GM18526 (cell line): ENCODE results near the gene TOMM40.

Experiments used
- POLR2A ChIP-seq: IDR thresholded peaks from 3 replicates; pipeline ENCODE4 v1.6.1; 2011; ENCODE audit not compliant: insufficient read length; ENCODE audit errors: extremely low read depth

Gene TOMM40

GRCh38 chr19:44865196-44865767 lies 25.8 kb upstream of the TOMM40 start:
- no peak for TF ChIP-seq POLR2A

- no peak for TF ChIP-seq POLR2A
These were observed 24.4 kb upstream of the TOMM40 start for GRCh38 chr19:44866664-44867063.

GRCh38 chr19:44867578-44867977 lies 23.5 kb upstream of the TOMM40 start:
- no peak for TF ChIP-seq POLR2A

GRCh38 chr19:44869733-44870470 lies 21.2 kb upstream of the TOMM40 start:
- no peak for TF ChIP-seq POLR2A

DNA sequence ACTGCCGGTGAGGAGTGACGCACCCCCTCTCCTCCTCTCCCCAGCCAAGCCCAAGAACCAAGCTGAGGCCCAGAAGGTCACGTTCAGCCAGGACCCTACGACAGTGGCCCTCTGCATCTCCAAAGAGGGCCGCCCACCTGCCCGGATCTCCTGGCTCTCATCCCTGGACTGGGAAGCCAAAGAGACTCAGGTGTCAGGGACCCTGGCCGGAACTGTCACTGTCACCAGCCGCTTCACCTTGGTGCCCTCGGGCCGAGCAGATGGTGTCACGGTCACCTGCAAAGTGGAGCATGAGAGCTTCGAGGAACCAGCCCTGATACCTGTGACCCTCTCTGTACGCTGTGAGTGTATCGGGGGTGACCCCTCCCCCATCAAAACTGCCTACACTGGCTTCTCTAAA lies 19.2 kb upstream of the TOMM40 start:
- TF ChIP-seq POLR2A, result no peak

GRCh38 chr19:44872661-44873060 lies 18.4 kb upstream of the TOMM40 start:
- no peak for TF ChIP-seq POLR2A

DNA sequence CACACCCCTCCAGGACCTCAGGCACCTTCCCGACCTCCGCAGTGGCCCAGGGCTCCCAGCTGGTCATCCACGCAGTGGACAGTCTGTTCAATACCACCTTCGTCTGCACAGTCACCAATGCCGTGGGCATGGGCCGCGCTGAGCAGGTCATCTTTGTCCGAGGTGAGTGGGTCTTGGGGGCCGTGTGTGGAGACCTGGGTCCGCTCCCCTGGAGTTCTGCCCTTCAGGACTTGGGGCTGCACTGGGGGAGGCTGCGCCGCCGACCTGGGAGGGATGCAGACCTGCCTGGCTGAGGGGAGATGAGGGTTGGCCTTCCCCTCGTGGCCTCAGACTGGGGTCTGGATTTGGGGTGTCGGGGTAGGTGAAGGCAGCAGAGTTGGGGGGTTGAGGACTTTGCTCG lies 16.7 kb upstream of the TOMM40 start:
- TF ChIP-seq POLR2A, result no peak

DNA sequence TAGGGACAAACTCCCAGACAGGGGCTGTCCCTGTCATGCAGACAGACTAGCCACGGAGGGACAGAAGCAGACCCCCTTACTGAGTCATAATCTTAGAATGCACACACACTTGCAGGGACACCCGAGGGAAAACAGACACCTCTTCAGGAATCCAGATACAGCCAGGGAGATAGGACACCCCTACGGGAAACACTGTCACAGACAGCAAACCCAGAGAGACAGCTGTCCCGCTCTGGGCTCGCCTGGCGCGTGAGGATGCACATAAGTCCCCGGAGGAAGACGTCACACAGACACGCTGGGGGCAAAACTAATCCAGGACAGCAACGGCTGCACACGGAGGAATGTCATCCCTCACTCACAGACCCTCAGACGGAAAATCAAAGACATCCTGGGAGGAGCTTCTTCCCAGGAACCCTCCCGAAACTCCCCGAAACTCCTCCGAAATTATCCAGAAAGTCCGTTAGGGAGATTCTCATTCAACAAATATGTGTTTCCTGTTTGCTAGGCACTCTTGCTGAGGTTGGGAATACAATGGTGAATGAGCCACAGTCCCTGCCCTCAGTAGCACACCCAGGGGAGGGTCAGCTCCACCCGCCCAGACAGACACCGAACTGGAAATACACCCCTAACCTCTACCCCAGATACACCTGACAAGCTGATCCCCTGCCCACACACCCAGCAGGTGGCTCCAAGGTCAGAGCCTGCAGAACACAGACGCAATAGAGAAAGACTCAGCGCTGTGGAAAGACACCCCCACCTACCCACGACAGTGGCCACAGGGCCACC lies 15.2 kb upstream of the TOMM40 start:
- TF ChIP-seq POLR2A, result no peak

DNA sequence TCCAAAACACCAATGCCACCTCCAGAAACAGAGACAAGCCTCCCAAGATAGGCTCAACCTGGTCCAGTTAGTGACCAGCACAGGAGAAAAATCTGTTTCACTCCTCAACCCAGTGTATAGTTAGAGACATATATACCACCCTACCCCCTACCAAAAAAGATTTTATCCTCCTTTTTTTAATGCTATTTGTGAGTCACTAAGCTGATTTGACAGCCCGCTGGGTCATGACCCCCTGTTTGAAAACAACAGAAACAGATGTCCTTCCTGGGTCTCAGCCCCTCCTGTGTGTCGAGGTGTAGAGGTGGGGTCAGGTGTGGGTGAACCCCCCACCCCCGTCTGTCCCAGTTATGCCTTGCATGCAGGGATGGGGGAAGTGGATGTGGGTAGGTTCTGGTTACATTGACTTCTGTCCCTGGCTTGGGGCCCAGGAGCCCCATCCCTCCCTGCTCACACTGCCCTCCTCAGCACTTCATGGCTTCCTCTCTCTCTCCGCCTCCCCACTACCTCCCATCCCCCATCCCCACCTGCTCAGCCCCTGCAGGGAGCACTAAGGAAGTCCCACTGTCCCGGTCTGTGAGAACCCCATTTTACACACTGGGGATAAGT lies 14.0 kb upstream of the TOMM40 start:
- TF ChIP-seq POLR2A, result no peak

- no peak for TF ChIP-seq POLR2A
These were observed 12.8 kb upstream of the TOMM40 start for GRCh38 chr19:44878120-44878865.

DNA sequence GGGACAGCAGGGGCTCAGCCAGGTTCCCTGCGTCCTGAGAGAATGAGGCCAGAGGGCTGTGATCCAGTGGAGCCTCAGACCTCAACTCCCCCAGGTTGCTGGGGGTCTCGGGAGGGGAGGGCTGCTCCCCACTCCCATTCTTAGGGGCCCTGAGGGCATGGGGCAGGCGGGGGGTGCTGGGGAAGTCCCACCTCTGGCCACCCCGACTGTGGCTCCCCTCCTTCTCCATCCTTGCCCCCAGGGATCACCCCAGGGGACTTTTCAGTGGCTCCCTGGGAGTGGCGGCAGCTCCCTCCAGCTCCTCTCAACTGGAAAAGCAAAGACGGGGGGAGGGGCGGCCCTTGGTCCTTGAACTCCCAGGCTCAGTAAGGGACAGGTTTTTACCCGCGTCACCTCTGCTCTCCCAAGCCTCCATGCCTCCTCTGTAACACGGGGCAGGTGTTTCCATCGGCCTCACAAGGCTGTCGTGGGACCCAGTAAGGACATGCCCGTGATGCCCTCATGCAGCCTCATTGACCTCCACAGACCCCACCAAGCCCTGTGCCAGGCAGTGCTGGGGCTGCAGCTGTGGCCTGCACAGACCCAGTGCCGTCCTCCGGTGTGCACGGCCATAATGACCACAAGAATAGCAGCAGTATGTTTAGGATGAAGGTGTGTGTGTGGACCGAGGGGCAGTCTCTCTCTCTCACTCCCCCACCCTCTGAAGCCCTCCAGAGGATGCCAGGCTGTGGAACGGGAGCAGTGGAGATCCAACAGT lies 11.6 kb upstream of the TOMM40 start:
- no peak for TF ChIP-seq POLR2A

DNA sequence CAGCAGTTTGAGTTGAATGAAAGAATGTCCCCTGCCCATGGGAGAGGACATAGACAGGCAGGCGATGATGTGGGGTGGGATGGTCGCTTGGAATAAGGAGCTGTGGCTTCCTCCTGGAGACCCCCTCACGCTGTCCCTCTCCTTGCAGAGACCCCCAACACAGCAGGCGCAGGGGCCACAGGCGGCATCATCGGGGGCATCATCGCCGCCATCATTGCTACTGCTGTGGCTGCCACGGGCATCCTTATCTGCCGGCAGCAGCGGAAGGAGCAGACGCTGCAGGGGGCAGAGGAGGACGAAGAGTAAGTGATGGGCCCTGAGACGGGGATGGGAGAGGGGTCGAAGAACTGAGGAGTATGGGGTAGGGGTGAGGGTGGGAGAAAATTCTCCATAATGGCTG lies 9.0 kb upstream of the TOMM40 start:
- TF ChIP-seq POLR2A, result no peak

- no peak for TF ChIP-seq POLR2A
These were observed 7.1 kb upstream of the TOMM40 start for GRCh38 chr19:44883922-44884321.

GRCh38 chr19:44884566-44884965 lies 6.5 kb upstream of the TOMM40 start:
- no peak for TF ChIP-seq POLR2A

GRCh38 chr19:44886141-44886540 lies 4.9 kb upstream of the TOMM40 start:
- no peak for TF ChIP-seq POLR2A

DNA sequence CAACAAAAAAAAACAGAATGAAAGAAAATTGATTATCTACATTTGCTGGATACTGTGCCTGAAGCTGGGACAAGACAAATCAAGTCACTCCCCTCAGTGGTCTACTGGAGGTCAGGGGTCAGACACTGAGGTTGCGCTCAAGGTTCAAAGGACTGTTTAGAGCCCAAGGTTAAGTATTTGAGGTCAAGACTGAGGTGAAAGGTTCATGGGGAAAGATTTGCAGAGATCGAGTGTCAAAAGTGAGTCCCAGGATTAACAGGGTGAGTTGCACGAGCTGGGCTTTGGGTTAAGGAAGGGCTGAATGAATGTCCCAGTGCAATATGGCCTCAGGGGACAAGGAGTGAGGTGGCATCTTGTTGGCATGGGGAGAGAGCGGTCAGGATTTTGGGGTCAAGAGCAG lies 3.4 kb upstream of the TOMM40 start:
- no peak for TF ChIP-seq POLR2A
